GM12878 (cell line): Measurements from ENCODE around the gene FBXL14. TPM values are rescaled to one million over a fixed set of nuclear protein-coding genes. Genes with fewer than 3 reads are reported as not detected.

Source experiments
- ATAC-seq: fragments of 200-7000 bp; cut with Tn5 transposase; 3 replicates; pipeline ENCODE4 v1.9.1; 2020; ENCODE audit warnings: mild to moderate bottlenecking, moderate library complexity
- BruUV-seq: library from RNA; stranded (reverse); fragments of 400-500 nt; replicated peaks from 2 replicates; lab custom pipeline; 2021; lab: Mats Ljungman, UMichigan
- CTCF ChIA-PET: fragments of 300-600 bp; sonication (Branson Sonifier 250); formaldehyde crosslinking; extraction: SDS; loops from one replicate; lab custom pipeline; 2021; ENCODE audit warnings: inconsistent platforms; lab: Yijun Ruan, JAX
- POLR2A ChIA-PET: fragments of 350-600 bp; formaldehyde crosslinking; extraction: SDS; loops from one replicate; lab custom pipeline; 2021; ENCODE audit warnings: inconsistent platforms; lab: Charles Lee
- RAD21 ChIA-PET: fragments of 300-600 bp; sonication (Branson Sonifier 250); formaldehyde crosslinking; loops from one replicate; lab custom pipeline; 2023; ENCODE audit warnings: antibody characterized with exemption; ENCODE audit not compliant: unreplicated experiment; lab: Charles Lee
- SMC1A ChIA-PET: fragments of 300-600 bp; sonication (Branson Sonifier 250); formaldehyde crosslinking; loops from one replicate; lab custom pipeline; 2023; ENCODE audit not compliant: unreplicated experiment, uncharacterized antibody; lab: Charles Lee
- DNase-seq: peaks from one replicate; pipeline ENCODE4 v3.0.0-alpha.2; 2011; ENCODE audit warnings: low read depth, low spot score
- FAIRE-seq: peaks from 3 replicates; lab custom pipeline; 2011; peaks lifted over from hg19 to GRCh38; lab: Jason Lieb, UNC
- H2AFZ ChIP-seq: 2 replicates; pipeline ENCODE4 v1.6.0; 2011; ENCODE audit warnings: low read depth, low read length, control low read depth; ENCODE audit not compliant: control insufficient read depth
- H3K27ac ChIP-seq: 2 replicates; pipeline ENCODE4 v1.5.1; 2011; ENCODE audit warnings: control low read depth; ENCODE audit not compliant: control insufficient read depth, insufficient read depth
- H3K27me3 ChIP-seq, 2 experiments: replicated peaks in 1 of 2; 2 replicates each; pipeline versions ENCODE4 v1.6.0 to v1.6.1; 2011; ENCODE audit warnings: low read length in 1 of 2; ENCODE audit not compliant: control insufficient read depth in 2 of 2, insufficient read depth in 2 of 2
- H3K36me3 ChIP-seq, 2 experiments: 2 replicates each; pipeline ENCODE4 v1.5.1; 2011; ENCODE audit warnings: low read length in 1 of 2; ENCODE audit not compliant: control insufficient read depth in 2 of 2, insufficient read depth in 2 of 2
- H3K4me1 ChIP-seq: 2 replicates; pipeline ENCODE4 v1.6.1; 2011; ENCODE audit warnings: mild to moderate bottlenecking, low read length, moderate library complexity, mixed read lengths; ENCODE audit not compliant: control insufficient read depth, insufficient read depth
- H3K4me2 ChIP-seq: 2 replicates; pipeline ENCODE4 v1.6.0; 2011; ENCODE audit warnings: control low read depth; ENCODE audit not compliant: control insufficient read depth, insufficient read depth
- H3K4me3 ChIP-seq: fragments of 200-600 bp; sonication (generic); 2 replicates; pipeline ENCODE4 v1.5.1; 2016
- H3K79me2 ChIP-seq: 2 replicates; pipeline ENCODE4 v1.6.0; 2011; ENCODE audit warnings: low read length; ENCODE audit not compliant: control insufficient read depth, insufficient read depth
- H3K9ac ChIP-seq: 2 replicates; pipeline ENCODE4 v1.8.0; 2011; ENCODE audit warnings: low read length, control low read depth, mixed read lengths; ENCODE audit not compliant: control insufficient read depth, insufficient read depth
- H3K9me3 ChIP-seq: replicated peaks from 3 replicates; pipeline ENCODE4 v1.5.1; 2011; ENCODE audit warnings: mild to moderate bottlenecking, low read length; ENCODE audit not compliant: control insufficient read depth, insufficient read depth
- H4K20me1 ChIP-seq: 2 replicates; pipeline ENCODE4 v1.6.0; 2011; ENCODE audit not compliant: control insufficient read depth, insufficient read depth
- ATF3 ChIP-seq: IDR thresholded peaks from 2 replicates; pipeline ENCODE4 v1.6.1; 2011; ENCODE audit warnings: low read depth, mild to moderate bottlenecking, low read length, moderate library complexity, borderline replicate concordance; ENCODE audit errors: extremely low read depth
- CHD4 ChIP-seq: fragments of 200-600 bp; sonication (generic); IDR thresholded peaks from 2 replicates; pipeline ENCODE4 v1.6.1; 2016; ENCODE audit warnings: mild to moderate bottlenecking
- ESRRA ChIP-seq: IDR thresholded peaks from 2 replicates; pipeline ENCODE4 v1.6.1; 2012; ENCODE audit warnings: mild to moderate bottlenecking, low read length, improper control_type of control experiment
- MLLT1 ChIP-seq: fragments of 450-650 bp; IDR thresholded peaks from 2 replicates; pipeline ENCODE4 v1.6.1; 2016; ENCODE audit warnings: mild to moderate bottlenecking
- MYC ChIP-seq: IDR thresholded peaks from 2 replicates; pipeline ENCODE4 v1.6.1; 2011; ENCODE audit warnings: mild to moderate bottlenecking, low read length, moderate library complexity, inconsistent platforms; ENCODE audit not compliant: insufficient read depth, insufficient replicate concordance, insufficient read length, severe bottlenecking
- NFYA ChIP-seq: IDR thresholded peaks from 2 replicates; pipeline ENCODE4 v1.6.1; 2011; ENCODE audit warnings: low read depth, mild to moderate bottlenecking, low read length, improper control_type of control experiment, borderline replicate concordance
- POLR2AphosphoS2 ChIP-seq: IDR thresholded peaks from 2 replicates; pipeline ENCODE4 v1.6.1; 2011; ENCODE audit warnings: low read depth, mild to moderate bottlenecking, low read length, improper control_type of control experiment, moderate library complexity
- RELA ChIP-seq: fragments of 450-650 bp; IDR thresholded peaks from 2 replicates; pipeline ENCODE4 v1.8.0; 2014; ENCODE audit warnings: borderline replicate concordance; ENCODE audit not compliant: partially characterized antibody
- SMARCA5 ChIP-seq: fragments of 450-650 bp; IDR thresholded peaks from 2 replicates; pipeline ENCODE4 v1.6.1; 2017; ENCODE audit warnings: mild to moderate bottlenecking
- WGBS: methylation state at CpG from one replicate; pipeline ENCODE4 v1.1.6; 2016; ENCODE audit warnings: low lambda C conversion rate; ENCODE audit not compliant: insufficient replicate concordance, insufficient coverage; ENCODE audit errors: missing lambda C conversion rate; 5-methylcytosine and 5-hydroxymethylcytosine counted together
- in situ Hi-C: fragments of 300-500 bp; cut with MboI; formaldehyde crosslinking; loops from 9 replicates; pipeline ENCODE4 v1.14.3; 2018; ENCODE audit warnings: mixed read lengths
- intact Hi-C: fragments of 100-400 bp; cut with micrococcal nuclease; formaldehyde crosslinking; loops from one replicate; pipeline ENCODE4 v1.14.2; 2022; ENCODE audit not compliant: unreplicated experiment
- polyA plus RNA-seq, 11 experiments: library from polyadenylated mRNA; depleted of rRNA in 4 of 11; unstranded in 6 of 11; stranded (reverse) in 5 of 11; fragments of >200 nt; fragmentation: Nextera tagmentation in 4 of 11; fragmentation: Illumina TruSeq in 1 of 11; extraction: Ambion mirVana in 4 of 11; extraction: Trizol in 1 of 11; gene quantifications; 1 replicate in 1 of 11; 2 replicates in 10 of 11; pipeline versions ENCODE4 v1.2.1 to v1.2.3, GENCODE V29; 2011 to 2016; ENCODE audit warnings: inconsistent platforms in 2 of 11, missing spikeins in 2 of 11, low read depth in 1 of 11
- total RNA-seq, 4 experiments: library from RNA; depleted of rRNA in 3 of 4; stranded (reverse); fragments of >200 nt in 3 of 4; fragmentation: Illumina TruSeq in 1 of 4; extraction: Trizol in 1 of 4; gene quantifications; 2 replicates each; pipeline versions ENCODE4 v1.2.1 to v1.2.3, GENCODE V29; 2013 to 2021

The FBXL14 gene
- total and polyA plus RNA-seq, 10 of the 15 experiments (the other 5 are each of a cell fraction or from before 2014, with no cell fraction given), result 0.44 to 19.0 (median 2.9) TPM

GRCh38 chr12:1584326-1584725, 10.1 kb downstream of the FBXL14 start:
- Histone ChIP-seq H3K27me3 (no peaks in the 10 kb centered on the region), H2AFZ (no peak overlapping the region), H3K9me3 (no peaks in the 10 kb centered on the region), H3K4me3 (no peak overlapping the region), H3K4me2 (no peak overlapping the region), H3K27ac (no peak overlapping the region), H3K4me1 (peaks cover 5% of the 10 kb centered on the region; the same call in 1 of the 2 replicates), H4K20me1 (no peaks in the 10 kb centered on the region), H3K9ac (no peak overlapping the region), H3K79me2 (peaks cover 3% of the 10 kb centered on the region), H3K36me3 (no peaks in the 10 kb centered on the region)
- ChIA-PET SMC1A (interaction anchor here (0.6 to 12.3 kb wide), 20 partner anchors 8 to 517 kb away, joined by 3 to 276 read pairs (median 8); no protein-coding TSS in a partner anchor), CTCF (interaction anchor here (0.6 to 12.3 kb wide), 20 partner anchors 9 to 633 kb away, joined by 3 to 287 read pairs (median 12); partner anchors contain the start of gene FBXL14), POLR2A (interaction anchor here (2.0 kb wide), 1 partner anchor 466 kb away, joined by 12 read pairs; no protein-coding TSS in a partner anchor), RAD21 (interaction anchor here (0.9 to 4.9 kb wide), 16 partner anchors 8 to 489 kb away, joined by 3 to 237 read pairs (median 12); no protein-coding TSS in a partner anchor)
- BruUV-seq, result no TSS peak
- FAIRE-seq (no peak), ATAC-seq (no peak), DNase-seq (no peak)
- intact Hi-C loops (loop anchor here (5.0 kb wide), 1 partner anchor 302 kb away; no protein-coding TSS in a partner anchor), in situ Hi-C loops (no loop called here)
- 96% methylated on average over 4 of the region's 4 CpGs for WGBS
- no peak for TF ChIP-seq ESRRA
- TF ChIP-seq SMARCA5, result no peak
- no peak for TF ChIP-seq ATF3
- no peak for TF ChIP-seq MYC
- TF ChIP-seq MLLT1, result no peak
- TF ChIP-seq POLR2AphosphoS2, result no peak
- no peak for TF ChIP-seq NFYA
- no peak for TF ChIP-seq CHD4
- no peak for TF ChIP-seq RELA
